AG09319 (cell line): ENCODE measurements around the gene GRK1.

Experiments
- DNase-seq: peaks from one replicate; pipeline ENCODE4 v3.0.0-alpha.2; 2010; ENCODE audit warnings: low read depth; ENCODE audit errors: extremely low read depth
- TF ChIP-seq, protein P1 (sequence below): IDR thresholded peaks from 2 replicates; pipeline ENCODE4 v1.5.1; 2011; ENCODE audit warnings: low read depth, mild to moderate bottlenecking, inconsistent platforms, low read length, moderate library complexity

The GRK1 gene

DNA sequence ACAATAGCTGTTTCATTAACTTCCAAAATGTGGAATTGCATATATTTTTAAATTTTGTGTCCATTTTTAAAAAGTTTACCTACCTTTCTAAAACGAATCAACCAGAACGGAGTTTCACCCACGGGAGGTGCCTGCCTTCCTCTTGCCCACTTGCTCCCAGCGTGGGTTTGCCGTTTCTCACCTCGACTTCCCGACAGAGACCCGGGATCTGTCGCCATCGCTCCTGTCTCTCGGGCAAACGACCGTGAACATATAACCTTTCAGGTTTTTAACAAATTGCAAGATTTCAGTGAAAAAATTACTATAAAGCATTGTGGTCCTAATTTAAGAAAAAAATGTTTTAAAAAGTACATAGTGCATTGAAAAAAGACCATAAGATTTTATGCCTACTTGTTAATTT lies 96.2 kb downstream of the GRK1 start:
- DNase-seq = no peak
- TF ChIP-seq, protein P1, sequence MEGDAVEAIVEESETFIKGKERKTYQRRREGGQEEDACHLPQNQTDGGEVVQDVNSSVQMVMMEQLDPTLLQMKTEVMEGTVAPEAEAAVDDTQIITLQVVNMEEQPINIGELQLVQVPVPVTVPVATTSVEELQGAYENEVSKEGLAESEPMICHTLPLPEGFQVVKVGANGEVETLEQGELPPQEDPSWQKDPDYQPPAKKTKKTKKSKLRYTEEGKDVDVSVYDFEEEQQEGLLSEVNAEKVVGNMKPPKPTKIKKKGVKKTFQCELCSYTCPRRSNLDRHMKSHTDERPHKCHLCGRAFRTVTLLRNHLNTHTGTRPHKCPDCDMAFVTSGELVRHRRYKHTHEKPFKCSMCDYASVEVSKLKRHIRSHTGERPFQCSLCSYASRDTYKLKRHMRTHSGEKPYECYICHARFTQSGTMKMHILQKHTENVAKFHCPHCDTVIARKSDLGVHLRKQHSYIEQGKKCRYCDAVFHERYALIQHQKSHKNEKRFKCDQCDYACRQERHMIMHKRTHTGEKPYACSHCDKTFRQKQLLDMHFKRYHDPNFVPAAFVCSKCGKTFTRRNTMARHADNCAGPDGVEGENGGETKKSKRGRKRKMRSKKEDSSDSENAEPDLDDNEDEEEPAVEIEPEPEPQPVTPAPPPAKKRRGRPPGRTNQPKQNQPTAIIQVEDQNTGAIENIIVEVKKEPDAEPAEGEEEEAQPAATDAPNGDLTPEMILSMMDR = no peak

GRCh38 chr13:113763961-113764792 lies 97.2 kb downstream of the GRK1 start:
- TF ChIP-seq, protein P1 = no peak
- no peak for DNase-seq

- no peak for DNase-seq
- TF ChIP-seq, protein P1 = no peak
These were observed 98.0 kb downstream of the GRK1 start for GRCh38 chr13:113764793-113765563.

GRCh38 chr13:113765564-113765910 lies 98.5 kb downstream of the GRK1 start:
- DNase-seq = no peak
- TF ChIP-seq, protein P1 = no peak

- TF ChIP-seq, protein P1 = no peak
- no peak for DNase-seq
These were observed 99.2 kb downstream of the GRK1 start for GRCh38 chr13:113766035-113766800.

DNA sequence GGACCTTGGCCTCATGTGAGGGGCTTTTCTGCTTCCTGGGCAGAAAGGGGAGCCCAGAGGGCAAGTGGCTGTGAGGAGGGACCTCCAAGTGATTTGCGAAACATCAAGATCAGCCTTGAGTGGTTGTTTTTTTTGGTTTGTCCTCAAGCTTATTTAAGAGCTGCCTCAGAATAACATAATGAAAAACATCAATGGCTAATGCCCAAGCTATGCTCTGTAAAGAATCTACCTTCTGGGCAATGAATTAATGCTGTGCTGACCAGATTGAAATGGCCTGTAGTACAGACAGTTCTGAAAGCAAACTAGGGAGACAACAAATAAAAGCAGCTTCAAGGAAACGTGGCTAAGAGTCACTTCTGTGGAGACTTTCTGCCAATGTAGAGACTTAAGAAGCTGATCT lies 100.3 kb downstream of the GRK1 start:
- no peak for DNase-seq
- TF ChIP-seq, protein P1 = no peak
